ENCODE measurements around the gene C2CD5.
A peak's percentile ranks its signal among the peaks of the same experiment; 100 is the strongest.
"Not testable (repeated sequence)": the region's sequence is repeated elsewhere in the genome, so short reads cannot be mapped to it uniquely, and the experiment has no call there.

Gene C2CD5

DNA sequence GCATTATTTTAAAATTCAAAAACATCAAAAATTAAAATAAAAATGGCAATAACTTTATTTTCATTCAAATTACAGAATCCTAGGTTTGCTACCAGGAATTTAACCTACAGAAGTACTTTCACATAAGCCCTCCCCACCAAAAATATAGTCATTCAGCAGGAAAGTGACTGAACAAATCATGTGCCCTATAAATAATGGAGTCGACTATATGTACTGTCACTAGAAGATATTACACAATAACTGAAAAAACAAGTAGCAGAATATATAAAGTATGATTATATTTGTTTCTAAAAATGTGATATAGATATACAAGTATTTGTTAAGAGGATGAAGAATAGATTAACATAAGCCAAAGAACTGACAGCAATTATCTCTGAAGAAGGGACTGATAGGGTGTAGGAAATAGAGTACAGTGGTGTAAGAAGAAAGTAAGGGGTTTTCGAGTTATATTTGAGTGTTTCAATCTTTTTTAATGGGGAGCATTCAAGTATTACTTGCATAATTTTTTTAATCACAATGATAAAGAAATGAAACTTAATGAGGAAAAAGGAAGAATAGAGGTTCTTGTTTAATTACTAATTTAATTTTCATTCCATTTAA is 7.9 kb downstream of the C2CD5 start:
- no peak for DNase-seq

DNA sequence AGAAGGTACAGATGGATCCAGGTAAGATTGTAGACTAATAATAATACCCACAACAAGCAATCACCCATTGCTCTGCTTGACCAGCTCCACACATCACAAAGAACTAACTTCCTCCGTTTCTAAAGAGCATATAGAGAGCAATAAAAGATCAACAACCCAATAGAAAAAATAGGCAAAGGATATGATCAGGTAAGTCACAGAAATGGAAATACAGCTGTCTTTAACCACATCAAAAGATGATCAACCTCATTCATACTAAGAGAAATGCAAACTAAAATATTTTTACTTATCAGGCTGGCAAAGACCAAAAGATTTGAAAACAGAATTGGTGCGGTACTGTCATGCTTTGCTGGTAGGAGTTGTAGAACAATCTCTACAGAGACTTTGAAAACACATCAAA is 8.9 kb downstream of the C2CD5 start:
- DNase-seq, result no peak

DNA sequence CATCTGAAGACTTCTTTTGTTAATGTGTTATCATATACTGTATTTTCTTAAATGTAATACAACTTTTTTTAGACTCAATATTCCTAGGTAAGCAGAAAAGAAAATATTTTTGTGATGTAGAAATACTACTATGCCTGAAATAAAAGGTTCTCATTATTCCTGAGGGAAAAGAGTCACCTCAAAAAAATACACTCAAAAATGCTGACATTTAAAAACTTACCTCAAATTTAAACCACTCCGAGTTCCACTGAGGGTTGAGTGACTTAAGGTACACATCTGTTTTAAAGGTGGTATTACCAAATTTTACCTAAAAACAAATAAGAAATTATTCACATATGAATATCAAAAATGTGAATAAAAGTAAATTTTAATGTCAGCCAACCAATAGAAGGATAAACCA is 9.3 kb downstream of the C2CD5 start:
- no peak for DNase-seq

DNA sequence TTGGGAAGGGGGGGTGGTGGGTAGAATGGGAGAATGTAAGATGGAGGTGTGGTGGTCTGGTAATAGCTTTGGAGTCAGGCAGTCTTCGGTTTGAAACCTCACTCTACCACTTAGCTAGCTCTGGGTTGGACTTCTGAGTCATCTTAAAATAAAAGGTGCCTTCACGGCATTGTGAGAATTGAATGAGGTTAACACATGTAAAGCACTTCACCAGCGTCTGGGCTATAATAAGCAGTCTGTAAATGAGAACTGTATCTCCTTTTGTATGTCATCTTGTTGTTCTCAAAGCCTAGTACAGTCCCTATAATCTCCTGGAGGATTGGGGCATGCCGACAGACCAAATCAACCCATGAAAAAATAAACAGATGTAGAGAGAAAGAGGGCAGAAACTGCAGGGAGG is 11.2 kb downstream of the C2CD5 start:
- DNase-seq, result no peak

DNA sequence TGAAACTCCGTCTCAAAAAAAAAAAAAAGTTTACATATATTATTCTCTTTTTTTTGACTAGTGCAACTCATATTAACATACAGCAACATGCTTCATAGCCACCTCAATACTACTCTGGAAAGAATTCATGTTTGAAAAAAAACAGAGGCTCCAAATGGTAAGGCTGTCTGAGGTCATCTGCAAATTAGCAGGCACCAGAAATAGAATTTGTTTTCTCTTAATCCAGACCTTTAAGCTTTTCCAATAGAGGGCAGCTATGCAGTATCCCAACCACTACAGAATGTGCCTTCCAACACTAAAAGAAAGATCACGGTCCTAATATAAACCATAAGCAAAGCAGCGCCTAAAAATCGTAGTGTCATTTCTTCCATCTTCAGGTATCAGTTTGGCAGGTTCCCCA is 12.0 kb downstream of the C2CD5 start:
- no peak for DNase-seq

DNA sequence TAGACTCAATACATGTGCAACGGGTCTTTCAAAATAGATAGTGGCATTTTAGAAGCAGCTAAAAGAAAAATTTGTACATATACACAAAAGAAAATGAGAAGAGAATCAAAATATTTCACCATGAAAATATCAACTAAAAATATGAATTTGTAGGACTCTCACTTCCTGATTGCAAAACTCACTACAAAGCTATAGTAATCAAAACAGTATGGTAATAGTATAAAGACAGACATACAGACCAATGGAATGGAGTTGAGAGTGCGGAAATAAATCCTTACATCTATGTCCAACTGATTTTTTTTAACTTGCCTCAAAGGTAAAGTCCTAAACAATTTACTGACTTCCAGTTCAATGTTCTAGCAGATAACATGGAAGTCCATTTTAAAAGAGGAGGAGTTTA is 13.1 kb downstream of the C2CD5 start:
- no peak for DNase-seq

DNA sequence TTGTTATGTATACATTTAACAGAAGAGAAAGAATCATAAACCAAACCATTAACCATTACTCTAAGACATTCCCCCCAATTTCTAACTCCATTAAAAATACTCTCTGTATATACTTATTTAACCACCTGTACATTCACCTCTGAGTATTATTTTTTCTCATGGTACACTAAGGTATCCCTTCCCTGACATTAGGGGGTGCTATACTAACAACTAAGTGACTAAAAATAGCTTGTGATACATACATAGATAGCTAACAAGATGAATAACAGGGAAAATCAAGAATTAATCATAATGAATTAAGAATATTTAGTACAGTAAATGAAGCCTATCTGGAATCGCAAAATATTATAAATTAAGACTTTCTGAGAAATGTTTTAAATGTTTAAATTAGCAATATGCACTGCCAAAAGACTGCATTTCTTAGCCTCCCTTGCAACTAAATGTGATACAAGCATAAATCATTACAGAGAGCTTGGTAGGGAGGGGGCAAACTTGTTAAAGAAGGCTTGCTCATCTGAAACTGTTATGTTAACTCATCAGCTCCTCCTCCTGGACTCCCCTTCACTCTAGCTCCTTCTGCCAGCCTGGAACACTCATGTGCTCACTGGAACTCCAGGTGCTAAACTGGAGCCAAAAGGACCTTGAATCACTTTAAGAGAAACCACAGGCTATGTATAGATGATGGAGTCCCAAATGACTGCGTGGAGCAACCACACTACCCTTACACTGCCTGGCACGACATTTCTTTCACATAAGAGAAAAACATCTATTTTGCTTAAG is 14.9 kb downstream of the C2CD5 start:
- DNase-seq, result no peak

DNA sequence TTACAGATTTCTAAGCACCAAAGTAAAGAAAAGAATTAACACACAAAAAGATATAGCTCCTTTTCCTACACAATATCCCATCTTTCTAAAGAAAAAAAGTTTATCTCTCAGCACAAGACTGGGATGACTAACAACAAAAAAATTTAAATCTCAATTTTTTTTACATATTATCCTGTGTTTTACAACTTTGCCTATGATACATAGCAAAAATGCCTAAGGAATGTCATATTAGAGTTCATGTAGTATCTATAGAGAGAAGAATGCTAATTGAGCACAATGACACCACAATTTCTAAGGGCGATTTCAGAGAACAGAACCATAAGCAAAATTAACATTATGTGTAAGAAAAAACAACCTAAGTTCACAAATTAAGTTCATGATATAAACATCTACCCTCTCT is 16.3 kb downstream of the C2CD5 start:
- no peak for DNase-seq

DNA sequence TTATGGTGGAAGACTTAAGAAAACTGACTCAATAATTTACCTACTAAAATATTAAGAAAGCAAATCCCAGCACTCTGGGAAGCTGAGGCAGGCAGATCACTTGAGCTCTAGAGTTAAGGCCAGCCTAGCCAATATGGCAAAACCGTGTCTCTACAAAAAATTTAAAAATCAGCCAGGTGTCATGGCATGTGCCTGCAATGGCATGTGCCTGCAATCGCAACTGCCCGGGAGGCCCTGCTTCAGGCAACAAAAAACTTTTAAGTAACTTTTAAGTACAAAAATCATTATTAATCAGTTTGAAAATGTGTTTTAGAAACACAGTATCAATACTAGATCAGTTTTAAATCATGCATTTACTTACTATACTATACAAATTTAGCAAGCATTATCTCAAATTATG is 17.5 kb downstream of the C2CD5 start:
- DNase-seq, result no peak

DNA sequence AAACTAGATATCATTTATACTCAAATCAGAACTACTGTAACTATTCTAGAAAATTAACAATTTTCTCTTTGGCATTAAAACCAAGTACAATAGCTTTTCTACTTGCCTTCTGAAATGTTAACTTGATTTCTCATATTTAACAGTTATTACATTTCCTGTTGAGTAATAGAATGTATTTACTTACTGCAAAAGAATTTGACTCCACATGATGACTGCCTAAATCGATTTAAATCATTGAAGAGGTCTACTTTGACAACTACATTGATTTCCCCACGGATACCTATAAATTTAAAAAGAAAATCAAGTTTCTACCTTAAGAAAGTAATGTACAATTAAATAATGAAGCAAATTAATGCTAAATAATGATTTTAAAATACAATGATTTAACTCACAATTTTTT is 18.9 kb downstream of the C2CD5 start:
- no peak for DNase-seq

DNA sequence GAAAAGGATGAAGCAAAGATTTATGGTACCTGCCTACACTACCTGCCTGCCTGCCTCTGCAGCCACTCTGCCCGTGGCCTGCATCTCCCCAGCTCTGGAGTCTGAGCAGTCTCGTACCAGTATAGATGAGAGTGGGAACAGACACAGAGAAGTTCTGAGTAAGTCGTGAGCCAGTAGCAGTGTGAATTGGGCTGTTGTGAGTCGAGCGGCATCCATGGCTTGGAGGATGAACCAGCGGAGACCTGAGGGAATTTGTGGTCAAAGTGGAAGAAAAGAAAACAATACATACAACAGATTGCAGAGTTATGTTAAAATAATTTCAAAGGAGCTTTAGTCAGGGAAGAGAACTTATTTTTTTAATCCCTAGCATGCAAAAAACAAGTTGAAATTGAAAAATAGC is 25.3 kb downstream of the C2CD5 start:
- no peak for DNase-seq

DNA sequence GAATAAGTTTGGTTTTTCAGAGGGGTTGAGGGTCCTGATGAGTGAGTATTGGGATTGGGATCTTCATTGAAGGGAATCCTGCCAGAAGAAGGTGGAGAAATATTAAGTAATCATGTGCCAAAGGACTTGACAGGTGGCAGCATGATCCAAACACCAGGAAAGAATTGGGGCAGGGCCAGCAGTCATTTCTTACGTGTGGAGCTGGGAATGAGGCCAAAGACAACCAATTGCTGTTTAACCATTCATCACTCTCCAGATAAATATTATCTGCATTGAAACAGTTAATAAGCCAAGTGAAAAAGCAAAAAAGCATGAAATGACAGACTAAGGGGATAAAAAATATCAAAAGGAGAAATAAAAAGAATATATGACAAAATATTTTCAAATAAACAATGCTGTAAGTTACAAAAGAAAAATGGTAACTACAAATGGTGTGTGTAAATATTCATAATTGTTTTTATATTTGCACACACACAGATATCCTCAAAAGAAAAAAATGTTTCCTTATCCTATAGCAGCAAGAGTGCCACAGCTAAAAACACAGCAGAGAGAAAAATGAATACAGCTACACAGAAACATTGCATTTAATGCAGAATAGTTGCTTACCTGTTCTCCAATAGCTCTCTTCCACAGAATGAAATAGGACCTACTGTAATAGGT is 26.2 kb downstream of the C2CD5 start:
- DNase-seq, result peak; percentile 56

DNA sequence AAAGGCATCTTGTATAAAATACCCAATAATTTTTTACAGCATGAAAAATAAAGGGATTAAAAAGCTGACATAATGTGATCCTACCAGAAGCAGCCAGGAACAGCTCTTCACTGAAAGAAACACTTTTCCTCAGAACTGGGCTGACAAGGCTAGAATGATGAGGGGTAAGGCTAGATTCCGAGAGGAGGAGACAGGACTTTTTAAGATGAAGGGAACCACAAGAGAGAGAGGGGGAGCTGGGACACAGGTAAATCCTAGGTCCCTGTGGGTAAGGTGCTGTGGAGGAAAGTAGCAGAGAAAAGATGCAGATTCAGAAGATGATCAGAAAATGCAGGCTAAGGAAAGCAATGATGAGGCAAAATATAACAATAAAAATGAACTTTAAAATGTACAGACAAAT is 29.5 kb downstream of the C2CD5 start:
- no peak for DNase-seq

DNA sequence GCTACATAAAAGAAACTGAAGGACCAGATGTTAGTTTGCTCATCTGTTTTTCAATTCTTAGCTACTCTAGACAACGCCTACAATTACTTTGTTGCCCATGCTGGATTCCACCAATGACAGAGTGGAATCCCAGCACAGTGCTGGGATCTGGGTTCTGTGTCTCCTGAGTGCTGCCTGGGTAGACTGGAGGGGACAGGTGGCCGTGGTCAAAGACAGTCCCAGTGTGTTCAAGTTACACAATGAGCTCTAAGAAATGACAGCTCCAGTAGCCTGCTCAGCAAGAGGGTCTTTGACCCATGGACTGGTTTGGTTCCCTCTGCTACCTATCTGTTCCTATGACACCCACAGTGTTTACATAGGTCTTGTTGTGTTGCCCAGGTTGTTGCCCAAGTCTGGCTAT is 38.5 kb downstream of the C2CD5 start:
- DNase-seq, result no peak

DNA sequence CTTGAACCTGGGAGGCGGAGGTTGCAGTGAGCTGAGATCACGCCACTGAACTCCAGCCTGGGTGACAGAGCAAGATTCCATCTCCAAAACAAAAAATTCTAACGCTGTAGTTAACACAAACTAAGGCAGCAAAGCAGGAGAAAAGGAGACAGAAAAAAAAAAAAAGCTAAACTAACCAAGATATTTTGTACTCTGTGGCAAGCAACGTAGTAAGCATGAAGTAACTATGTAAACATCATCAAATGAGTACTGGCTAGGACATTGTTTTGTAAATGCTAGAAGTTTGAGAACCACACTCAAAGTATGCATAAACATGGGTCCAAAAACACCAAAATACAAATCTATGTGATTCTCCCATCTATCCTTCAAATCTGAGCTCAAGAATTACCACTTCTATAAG is 44.2 kb downstream of the C2CD5 start:
- DNase-seq, result no peak

DNA sequence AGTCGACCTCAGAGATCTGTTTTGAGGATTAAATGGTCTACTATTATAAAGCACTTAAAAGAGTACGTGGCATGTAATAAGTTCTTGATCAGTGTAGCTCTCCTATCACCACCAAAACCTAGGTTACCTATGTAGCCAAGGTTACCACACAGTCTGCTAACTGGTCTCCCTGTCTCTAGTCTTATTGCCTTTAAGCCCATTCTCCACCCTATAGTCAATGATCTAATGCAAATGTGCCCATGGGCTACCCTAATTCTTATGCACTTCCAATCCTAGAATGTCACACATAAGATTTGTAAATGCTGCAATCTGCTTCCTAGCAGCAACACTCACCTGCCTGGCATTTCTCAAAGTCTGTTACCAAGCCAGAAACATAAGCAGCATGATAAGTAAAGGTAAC is 44.9 kb downstream of the C2CD5 start:
- no peak for DNase-seq

DNA sequence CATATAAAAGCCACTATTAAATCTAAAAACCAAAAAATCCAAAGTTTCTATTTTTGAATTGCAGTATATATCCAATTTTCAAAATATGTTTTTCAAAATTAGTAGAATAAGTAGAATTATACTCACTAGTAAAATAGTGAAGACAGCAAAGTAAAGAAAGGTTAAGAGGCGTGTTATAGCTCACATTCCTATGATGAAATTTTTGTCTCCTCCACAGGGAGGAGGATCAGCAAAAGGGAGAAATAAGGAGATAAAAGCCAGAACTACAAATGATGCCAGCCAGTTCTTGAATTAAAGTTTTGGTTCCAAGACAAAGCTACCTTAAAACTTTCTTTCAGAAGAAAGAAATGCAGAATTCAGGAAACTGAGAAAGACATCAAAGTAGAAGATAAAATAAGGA is 50.0 kb downstream of the C2CD5 start:
- DNase-seq, result no peak

DNA sequence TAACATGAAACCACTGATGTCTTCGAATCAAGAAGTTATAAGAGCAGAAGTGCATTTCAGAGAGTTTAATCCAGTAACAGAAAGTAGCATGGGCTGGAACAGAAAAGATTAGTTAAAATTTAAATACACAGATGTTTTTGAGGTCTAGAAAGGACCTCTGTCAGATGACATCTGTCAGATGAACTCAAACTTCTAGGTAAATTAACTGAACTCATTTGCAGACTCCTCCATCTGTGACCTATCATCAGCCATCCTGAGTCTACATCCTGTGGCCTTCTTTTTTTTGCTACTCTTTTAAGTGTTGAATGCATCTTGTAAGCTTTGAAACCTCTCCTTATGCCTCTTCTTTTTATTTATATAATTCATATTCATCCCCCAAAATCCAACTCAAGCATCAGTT is 53.3 kb downstream of the C2CD5 start:
- no peak for DNase-seq

DNA sequence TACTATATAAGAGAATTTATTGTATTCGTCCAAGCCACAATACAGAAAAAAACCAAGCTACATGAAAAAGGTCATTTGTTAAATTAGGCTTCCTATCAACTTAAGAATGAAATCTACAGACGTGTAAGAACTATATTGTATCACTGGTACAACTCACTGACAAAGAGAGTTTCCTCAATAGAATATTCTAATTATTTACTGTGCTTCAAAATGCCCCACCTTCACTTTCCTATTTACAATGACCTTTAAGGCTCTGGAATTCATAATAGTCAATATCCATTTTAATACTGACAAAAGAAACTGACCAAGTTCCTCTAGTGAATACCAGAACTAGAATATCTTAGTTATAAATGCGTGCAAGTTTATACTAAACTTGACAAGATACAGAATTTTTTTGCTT is 55.9 kb downstream of the C2CD5 start:
- no peak for DNase-seq

DNA sequence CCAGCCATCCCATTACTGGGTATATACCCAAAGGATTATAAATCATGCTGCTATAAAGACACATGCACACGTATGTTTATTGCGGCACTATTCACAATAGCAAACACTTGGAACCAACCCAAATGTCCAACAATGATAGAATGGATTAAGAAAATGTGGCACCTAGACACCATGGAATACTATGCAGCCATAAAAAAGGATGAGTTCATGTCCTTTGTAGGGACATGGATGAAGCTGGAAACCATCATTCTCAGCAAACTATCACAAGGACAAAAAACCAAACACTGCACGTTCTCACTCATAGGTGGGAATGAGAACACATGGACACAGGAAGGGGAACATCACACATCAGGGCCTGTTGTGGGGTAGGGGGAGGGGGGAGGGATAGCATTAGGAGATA is 56.7 kb downstream of the C2CD5 start:
- DNase-seq, result not testable (repeated sequence)

DNA sequence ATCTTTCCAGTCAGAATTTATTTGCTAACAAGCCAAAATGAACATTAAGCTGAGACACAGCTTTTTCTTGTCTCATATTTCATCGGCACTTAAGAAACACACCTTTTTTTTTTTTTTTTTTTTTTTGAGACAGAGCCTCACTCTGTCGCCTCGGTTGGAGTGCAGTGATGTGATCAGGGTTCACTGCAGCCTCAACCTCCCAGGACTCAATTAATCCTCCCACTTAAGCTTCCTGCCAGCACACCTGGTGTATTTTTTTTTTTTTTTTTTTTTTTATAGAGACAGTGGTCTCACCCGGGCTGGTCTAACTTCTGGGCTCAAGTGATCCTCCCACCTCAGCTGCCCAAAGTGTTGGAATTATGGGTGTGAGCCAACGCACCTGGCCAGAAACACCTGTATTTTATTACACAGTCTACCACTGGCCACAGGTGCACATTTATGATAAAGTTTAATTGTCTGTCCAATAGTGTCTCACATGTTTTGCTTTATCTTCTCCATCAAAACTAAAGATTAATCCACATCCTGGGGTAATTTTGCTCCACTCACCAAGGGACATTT is 62.7 kb downstream of the C2CD5 start:
- peak; percentile 71 for DNase-seq

DNA sequence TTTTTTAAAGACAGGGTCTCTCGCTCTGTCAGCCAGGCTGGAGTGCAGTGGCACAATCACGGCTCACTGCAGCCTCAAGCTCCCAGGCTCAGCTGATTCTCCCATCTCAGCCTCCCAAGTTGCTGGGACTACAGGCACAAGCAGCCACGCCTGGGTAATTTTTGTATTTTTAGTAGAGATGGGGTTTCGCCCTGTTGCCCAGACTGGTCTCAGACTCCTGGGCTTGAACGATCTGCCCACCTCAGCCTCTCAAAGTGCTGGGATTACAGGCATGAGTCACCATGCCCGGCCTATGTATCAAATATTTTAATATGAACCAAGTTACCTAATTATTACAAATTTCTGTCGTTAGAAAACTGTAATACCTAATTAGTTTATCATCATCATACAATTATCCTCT is 63.5 kb downstream of the C2CD5 start:
- not testable (repeated sequence) for DNase-seq

DNA sequence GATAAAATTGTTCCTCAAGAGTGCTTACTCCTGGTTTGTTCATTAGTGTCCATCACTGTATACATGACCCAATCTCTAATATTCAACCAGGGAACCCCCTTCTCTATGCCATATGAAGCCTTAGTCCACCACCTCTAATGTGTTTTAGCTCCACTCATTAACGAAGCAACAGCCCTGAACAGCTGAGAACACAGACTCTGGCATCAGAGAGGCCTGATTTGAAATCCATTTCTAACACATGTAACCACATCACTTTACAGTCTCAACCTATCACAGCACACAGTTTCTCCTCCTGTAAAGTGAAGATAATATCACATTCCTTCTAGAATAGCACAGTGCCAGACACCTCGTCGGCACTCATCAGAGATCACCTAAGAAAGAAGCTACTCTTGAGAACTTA is 64.3 kb downstream of the C2CD5 start:
- DNase-seq, result no peak

DNA sequence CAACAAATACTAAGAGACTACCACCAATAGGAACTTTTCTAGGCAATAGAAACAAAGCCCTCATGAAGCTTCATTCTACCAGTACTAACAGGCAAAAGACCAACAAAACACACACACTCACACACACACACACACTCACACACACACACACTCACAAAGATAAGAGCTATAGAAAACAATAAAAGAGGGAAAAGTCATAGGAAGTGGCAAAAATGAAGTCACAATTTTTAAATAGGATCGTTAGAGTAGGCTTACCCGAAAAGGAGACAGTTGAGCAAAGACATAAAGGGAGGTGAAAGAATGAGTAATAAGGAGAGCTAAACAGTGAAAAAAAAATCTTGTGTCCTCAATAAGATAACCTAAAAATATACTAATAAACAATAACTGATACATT is 66.5 kb downstream of the C2CD5 start:
- DNase-seq, result no peak

Measured in NCI-H2171 (cell line).